ENCODE data around the gene BACE2.

DNA sequence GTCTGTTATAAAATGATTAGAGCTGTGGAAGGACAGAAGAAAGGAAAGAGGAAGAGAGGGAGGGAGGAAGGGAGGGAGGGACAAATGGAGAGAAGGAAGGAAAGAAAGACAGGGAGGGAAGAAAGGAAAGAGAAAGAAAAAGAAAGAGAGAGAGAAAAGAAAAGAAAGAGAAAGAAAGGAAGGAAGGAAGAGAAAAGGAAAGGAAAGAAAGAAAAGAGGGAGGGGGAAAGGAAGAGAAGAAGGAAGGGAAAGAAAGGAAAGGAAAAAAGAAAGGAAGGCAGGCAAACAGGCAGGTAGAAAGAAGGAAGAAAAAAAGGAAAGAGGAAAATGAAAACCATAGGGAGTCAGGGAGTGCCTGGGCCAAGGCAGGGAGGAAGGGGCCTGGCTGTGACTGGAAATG, 14.5 kb upstream of the BACE2 start:
- TF ChIP-seq CTCF (IDR thresholded peaks at IDR 0.05) (no peak), ZFX (IDR thresholded peaks at IDR 0.05; ENCODE audit: borderline replicate concordance) (no peak)

Data from 22Rv1 (cell line).